ENCODE measurements around the gene H1-8.

Gene H1-8

GRCh38 chr3:129554356-129555152, 11.6 kb downstream of the H1-8 start:
- in situ Hi-C loops (cut with MboI; ENCODE audit: low sequenced_read_pairs): no loop called here

- in situ Hi-C loops (cut with MboI; ENCODE audit: low sequenced_read_pairs): no loop called here
These were observed 12.2 kb downstream of the H1-8 start for GRCh38 chr3:129555153-129555550.

GRCh38 chr3:129555616-129556357, 12.8 kb downstream of the H1-8 start:
- in situ Hi-C loops (cut with MboI; ENCODE audit: low sequenced_read_pairs): no loop called here

- in situ Hi-C loops (cut with MboI; ENCODE audit: low sequenced_read_pairs): no loop called here
These were observed 13.4 kb downstream of the H1-8 start for GRCh38 chr3:129556358-129556695.

GRCh38 chr3:129556890-129557547, 14.0 kb downstream of the H1-8 start:
- in situ Hi-C loops (cut with MboI; ENCODE audit: low sequenced_read_pairs): no loop called here

- in situ Hi-C loops (cut with MboI; ENCODE audit: low sequenced_read_pairs): no loop called here
These were observed 14.5 kb downstream of the H1-8 start for GRCh38 chr3:129557548-129557894.

- in situ Hi-C loops (cut with MboI; ENCODE audit: low sequenced_read_pairs): no loop called here
These were observed 15.3 kb downstream of the H1-8 start for GRCh38 chr3:129558081-129558771.

- in situ Hi-C loops (cut with MboI; ENCODE audit: low sequenced_read_pairs): no loop called here
These were observed 16.0 kb downstream of the H1-8 start for GRCh38 chr3:129558772-129559564.

- in situ Hi-C loops (cut with MboI; ENCODE audit: low sequenced_read_pairs): no loop called here
These were observed 16.6 kb downstream of the H1-8 start for GRCh38 chr3:129559565-129560079.

GRCh38 chr3:129560269-129560787, 17.4 kb downstream of the H1-8 start:
- in situ Hi-C loops (cut with MboI; ENCODE audit: low sequenced_read_pairs): no loop called here

GRCh38 chr3:129560911-129561594, 18.1 kb downstream of the H1-8 start:
- in situ Hi-C loops (cut with MboI; ENCODE audit: low sequenced_read_pairs): no loop called here

GRCh38 chr3:129561619-129562248, 18.8 kb downstream of the H1-8 start:
- in situ Hi-C loops (cut with MboI; ENCODE audit: low sequenced_read_pairs): no loop called here

- in situ Hi-C loops (cut with MboI; ENCODE audit: low sequenced_read_pairs): no loop called here
These were observed 19.8 kb downstream of the H1-8 start for GRCh38 chr3:129562803-129563202.

- in situ Hi-C loops (cut with MboI; ENCODE audit: low sequenced_read_pairs): no loop called here
These were observed 20.4 kb downstream of the H1-8 start for GRCh38 chr3:129563332-129563731.

- in situ Hi-C loops (cut with MboI; ENCODE audit: low sequenced_read_pairs): no loop called here
These were observed 21.0 kb downstream of the H1-8 start for GRCh38 chr3:129563850-129564535.

- in situ Hi-C loops (cut with MboI; ENCODE audit: low sequenced_read_pairs): no loop called here
These were observed 22.1 kb downstream of the H1-8 start for GRCh38 chr3:129564981-129565644.

- in situ Hi-C loops (cut with MboI; ENCODE audit: low sequenced_read_pairs): no loop called here
These were observed 22.9 kb downstream of the H1-8 start for GRCh38 chr3:129565902-129566301.

- in situ Hi-C loops (cut with MboI; ENCODE audit: low sequenced_read_pairs): no loop called here
These were observed 24.3 kb downstream of the H1-8 start for GRCh38 chr3:129567176-129567705.

All from HL-60/S4 (cell line).